ENCODE results near the gene KNOP1.
"Not testable (repeated sequence)": the region's sequence is repeated elsewhere in the genome, so short reads cannot be mapped to it uniquely, and the experiment has no call there.

Gene KNOP1

DNA sequence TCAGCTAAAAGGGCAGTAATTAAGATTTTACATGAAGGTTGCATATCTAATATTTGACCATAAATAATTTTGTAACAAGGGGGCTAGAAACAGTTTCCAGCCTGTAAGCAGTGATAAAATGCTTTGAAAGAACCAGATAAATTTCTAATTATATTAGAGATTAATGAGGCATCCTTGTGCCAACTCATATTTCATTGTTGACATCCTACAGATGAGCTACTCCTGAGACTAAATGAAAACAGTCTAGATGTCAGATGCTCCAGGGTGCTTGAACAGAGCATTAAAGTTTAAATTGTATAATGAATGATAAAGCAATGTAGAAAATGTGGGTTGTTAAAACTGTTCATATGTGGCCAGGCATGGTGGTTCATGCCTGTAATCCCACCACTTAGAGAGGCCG lies 23.3 kb upstream of the KNOP1 start:
- DNase-seq (ENCODE audit: low read depth in 2 of 2): no peak

DNA sequence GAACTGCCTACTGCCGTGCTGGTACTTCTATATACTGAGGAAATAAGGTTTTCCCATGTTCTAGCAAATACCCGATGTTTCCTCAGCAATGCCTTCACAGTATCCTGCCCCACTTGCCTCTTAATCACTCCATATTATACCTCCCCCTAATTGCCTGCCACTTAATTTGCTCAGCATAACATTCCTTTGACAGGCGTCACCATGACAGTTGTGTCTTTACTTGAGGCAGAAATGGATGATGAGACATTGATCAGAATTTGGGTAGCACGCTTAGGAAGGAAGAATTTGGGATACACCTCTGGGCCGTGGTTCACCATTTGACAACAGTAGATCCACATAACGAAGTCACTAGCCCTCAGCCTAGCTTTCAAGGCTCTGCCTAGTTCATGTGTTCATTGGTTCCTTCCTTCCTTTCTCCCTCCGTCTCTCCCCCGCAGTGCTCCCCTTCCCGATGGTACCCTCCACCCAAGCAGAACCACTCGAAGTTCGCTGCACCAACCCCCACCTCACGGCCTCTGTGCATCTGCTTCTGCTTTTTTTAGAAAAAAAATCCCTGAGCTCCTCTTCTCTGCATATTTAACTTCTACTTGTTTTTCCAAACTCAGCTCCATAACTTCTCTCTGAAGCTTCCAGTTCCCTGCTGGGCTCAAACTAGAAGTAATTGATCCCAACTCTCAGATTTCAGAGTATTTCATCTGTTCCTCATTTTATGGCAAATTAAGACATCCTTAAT lies 19.4 kb upstream of the KNOP1 start:
- DNase-seq (ENCODE audit: low read depth in 2 of 2): no peak

DNA sequence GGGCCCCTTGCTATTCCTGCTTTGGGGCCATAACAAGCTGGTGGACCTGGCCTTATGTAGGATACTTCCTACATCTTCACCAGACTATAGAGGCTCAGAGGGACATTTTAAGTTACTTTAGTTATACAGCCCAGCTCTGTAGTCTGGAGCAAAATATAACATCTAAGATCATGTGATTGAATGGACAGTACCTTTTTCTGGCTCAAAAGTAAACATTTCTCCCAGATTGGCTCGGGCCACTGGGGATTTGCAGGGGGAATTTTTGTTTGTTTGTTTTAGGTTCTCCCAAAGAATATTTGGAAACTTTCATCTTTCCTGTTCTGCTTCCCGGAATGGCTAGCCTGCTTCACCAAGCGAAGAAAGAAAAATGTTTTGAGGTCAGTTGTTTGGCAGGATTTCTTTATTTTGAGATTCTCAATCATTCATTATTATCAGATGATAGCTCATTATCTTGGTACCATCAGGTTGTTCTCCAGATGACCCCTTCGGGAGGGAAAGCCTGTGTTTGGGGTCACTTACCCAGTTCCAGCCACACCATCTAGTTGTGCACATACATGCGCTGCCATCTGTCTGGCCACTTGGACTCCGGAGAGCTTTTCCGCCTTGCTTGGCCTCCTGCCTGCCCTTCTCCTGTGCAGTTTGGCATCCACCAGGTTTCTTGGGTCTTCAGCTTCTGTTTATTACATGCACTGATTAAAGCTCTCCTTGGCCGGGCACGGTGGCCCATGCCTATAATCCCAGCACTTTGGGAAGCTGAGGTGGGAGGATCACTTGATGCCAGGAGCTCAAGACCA lies 17.2 kb upstream of the KNOP1 start:
- no peak for DNase-seq (ENCODE audit: low read depth in 2 of 2)

GRCh38 chr16:19733551-19733950 lies 15.5 kb upstream of the KNOP1 start:
- no peak for DNase-seq (ENCODE audit: low read depth in 2 of 2)

DNA sequence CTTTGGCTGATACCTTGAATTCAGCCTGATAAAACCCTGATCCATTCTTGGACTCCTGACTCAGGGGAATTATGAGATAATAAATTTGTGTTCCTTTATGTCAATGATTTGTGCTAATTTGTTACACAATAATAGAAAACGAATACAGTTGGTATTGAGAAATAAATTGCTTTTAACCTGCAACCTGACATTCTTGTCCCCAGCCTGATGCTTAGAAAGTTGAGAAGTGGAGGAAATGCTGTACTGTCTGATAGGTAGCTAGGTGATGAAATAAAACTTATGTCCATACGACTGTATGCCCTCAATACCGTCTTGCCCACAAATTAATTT lies 10.6 kb upstream of the KNOP1 start:
- DNase-seq (ENCODE audit: low read depth in 2 of 2): no peak

- no peak for DNase-seq (ENCODE audit: low read depth in 2 of 2)
Measured at GRCh38 chr16:19722981-19723380, 5.0 kb upstream of the KNOP1 start.

- DNase-seq (ENCODE audit: low read depth in 2 of 2): no peak
Measured at GRCh38 chr16:19722269-19722952, 4.4 kb upstream of the KNOP1 start.

DNA sequence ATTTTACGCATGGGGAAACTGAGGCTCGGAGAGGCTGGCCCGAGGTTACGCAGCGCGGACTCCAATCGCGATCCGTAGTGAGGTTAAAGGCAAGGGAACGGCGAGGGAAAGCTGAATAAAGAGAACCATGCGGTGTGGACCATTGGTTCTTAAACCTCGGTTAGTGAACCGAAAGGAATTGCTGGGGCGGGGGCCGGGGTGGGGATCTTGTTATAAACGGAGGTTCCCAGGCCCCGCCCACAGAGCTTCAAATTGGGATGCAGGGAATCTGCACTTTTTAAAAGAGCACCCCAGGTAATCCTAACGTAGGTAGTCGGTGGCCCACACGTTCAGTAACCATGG lies 568 bp upstream of the KNOP1 start:
- no peak for DNase-seq (ENCODE audit: low read depth in 2 of 2)

DNA sequence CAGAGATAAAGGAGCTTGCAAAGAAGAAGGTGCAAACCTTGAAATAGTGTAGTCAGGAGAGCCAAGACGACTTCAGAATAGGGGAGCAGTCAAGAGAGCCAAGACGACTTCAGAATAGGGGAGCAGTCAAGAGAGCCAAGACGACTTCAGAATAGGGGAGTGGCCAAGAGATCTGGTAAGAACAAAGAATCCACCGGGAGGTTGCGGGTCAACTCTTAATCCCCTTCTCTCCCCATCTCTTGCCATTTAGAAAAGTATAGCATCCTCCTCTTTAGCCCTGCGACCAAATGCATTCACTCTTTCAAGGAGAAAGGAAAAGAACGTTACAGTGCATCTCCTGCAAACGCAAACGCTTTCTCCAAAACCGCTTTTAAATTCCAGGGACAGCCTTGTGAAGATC lies 713 bp downstream of the KNOP1 start:
- DNase-seq (ENCODE audit: low read depth in 2 of 2): no peak

- DNase-seq (ENCODE audit: low read depth in 2 of 2): not testable (repeated sequence)
Measured at GRCh38 chr16:19716728-19717127, 1.3 kb downstream of the KNOP1 start.

- no peak for DNase-seq (ENCODE audit: low read depth in 2 of 2)
Measured at GRCh38 chr16:19716183-19716582, 1.8 kb downstream of the KNOP1 start.

DNA sequence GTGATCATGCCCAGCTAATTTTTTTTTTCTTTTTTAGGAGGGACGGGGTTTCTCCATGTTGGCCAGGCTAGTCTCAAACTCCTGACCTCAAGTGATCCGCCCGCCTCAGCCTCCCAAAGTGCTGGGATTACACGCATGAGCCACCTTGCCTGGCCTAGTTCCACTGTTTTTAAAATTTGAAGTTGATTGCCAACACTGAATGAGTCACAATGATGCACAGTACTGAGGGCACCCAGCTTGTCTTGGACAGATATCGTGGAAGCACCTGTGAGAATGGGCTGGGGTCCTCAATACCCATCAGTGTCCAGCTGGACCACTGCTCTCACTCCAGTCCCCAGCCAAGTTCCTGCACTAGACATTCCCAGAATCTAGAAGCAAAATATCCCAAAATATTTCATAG lies 2.5 kb downstream of the KNOP1 start:
- DNase-seq (ENCODE audit: low read depth in 2 of 2): no peak

GRCh38 chr16:19713697-19714096 lies 4.3 kb downstream of the KNOP1 start:
- no peak for DNase-seq (ENCODE audit: low read depth in 2 of 2)

DNA sequence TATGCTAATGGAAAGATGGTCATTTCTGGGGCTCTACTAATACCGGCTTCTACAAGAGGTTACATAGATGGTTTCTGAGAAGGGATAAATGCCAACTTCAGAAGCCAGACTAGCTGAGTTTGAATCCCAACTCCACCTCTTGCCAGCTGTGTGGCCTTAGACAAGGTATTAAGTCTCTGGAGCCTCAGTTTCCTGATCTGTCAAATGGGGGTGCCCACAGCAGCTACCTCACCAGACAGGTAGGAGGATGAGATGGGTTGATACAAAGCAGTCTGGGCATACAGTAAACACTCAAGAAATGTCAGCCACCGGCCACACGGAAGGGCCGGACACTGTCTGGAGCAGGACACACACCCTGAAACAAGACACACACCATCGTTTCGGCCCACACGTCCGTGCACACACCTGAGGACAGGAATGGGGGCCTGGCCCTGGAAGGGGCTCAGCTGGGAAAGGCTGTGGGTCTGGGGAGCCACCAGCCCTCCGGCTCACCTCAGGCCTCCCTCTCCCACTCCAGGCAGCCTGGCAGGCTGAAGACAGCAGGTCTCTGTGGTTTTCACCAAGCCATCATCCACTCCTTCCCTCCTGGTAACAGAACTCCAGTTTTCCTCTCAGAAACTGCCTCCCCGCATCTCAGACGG lies 5.5 kb downstream of the KNOP1 start:
- DNase-seq (ENCODE audit: low read depth in 2 of 2): no peak

- no peak for DNase-seq (ENCODE audit: low read depth in 2 of 2)
Measured at GRCh38 chr16:19711643-19712042, 6.4 kb downstream of the KNOP1 start.

DNA sequence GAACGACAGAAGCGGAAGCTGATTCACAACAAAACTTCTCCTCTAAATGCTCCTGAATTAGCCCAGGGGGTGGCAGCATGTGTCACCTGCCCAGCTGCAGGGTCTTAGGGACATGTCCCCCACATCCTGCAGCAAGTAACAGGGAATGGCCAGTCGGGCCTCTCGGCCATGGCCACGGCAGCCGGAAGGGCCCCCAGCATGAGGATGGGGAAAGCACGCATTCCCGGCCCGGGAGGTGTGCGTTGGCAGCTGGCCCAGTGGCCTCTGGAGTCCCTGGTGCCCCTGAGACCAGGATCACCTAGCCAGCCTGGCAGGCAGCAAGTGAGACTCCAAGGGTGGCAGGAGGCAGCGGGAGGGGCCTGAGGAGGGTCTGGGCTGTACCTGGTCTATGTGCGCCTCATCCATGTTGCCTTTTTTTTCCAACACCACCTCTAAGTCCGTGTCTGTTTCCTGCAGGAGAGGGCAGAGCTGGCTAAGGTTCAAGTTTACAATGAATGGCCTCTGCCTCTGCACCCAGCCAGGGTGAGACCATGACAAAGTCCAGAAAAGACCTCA lies 7.0 kb downstream of the KNOP1 start:
- DNase-seq (ENCODE audit: low read depth in 2 of 2): no peak

- DNase-seq (ENCODE audit: low read depth in 2 of 2): no peak
Measured at GRCh38 chr16:19710191-19710908, 7.7 kb downstream of the KNOP1 start.

GRCh38 chr16:19709381-19710136 lies 8.5 kb downstream of the KNOP1 start:
- DNase-seq (ENCODE audit: low read depth in 2 of 2): no peak

- DNase-seq (ENCODE audit: low read depth in 2 of 2): no peak
Measured at GRCh38 chr16:19708296-19709205, 9.5 kb downstream of the KNOP1 start.

Measured in stimulated activated CD8-positive, alpha-beta memory T cell treated with anti-CD3 and anti-CD28 coated beads, Interleukin-15, amount 100 ng/mL, for 48 hours (primary cell).